ENCODE data around the gene DDC. TPM values are rescaled to one million over a fixed set of nuclear protein-coding genes. Genes with fewer than 3 reads are reported as not detected.

Gene DDC
- total RNA-seq, 1 donor from 2014 or later, result not detected

- Mint-ChIP-seq H3K27ac (no peak overlapping the region), H3K27me3 (ENCODE audit: low read depth) (peaks cover 21% of the 10 kb centered on the region), H3K4me1 (no peaks in the 10 kb centered on the region), H3K4me3 (no peak overlapping the region), H3K9me3 (peaks cover 11% of the 10 kb centered on the region), H3K36me3 (no peaks in the 10 kb centered on the region)
- TF ChIP-seq, protein P1, sequence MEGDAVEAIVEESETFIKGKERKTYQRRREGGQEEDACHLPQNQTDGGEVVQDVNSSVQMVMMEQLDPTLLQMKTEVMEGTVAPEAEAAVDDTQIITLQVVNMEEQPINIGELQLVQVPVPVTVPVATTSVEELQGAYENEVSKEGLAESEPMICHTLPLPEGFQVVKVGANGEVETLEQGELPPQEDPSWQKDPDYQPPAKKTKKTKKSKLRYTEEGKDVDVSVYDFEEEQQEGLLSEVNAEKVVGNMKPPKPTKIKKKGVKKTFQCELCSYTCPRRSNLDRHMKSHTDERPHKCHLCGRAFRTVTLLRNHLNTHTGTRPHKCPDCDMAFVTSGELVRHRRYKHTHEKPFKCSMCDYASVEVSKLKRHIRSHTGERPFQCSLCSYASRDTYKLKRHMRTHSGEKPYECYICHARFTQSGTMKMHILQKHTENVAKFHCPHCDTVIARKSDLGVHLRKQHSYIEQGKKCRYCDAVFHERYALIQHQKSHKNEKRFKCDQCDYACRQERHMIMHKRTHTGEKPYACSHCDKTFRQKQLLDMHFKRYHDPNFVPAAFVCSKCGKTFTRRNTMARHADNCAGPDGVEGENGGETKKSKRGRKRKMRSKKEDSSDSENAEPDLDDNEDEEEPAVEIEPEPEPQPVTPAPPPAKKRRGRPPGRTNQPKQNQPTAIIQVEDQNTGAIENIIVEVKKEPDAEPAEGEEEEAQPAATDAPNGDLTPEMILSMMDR (IDR thresholded peaks at IDR 0.05; ENCODE audit: unreplicated experiment), result no peak
- DNase-seq (ENCODE audit: low spot score in 2 of 2, unreplicated experiment in 2 of 2), result no peak
These were observed 109.5 kb downstream of the DDC start for GRCh38 chr7:50455658-50456057.

DNA sequence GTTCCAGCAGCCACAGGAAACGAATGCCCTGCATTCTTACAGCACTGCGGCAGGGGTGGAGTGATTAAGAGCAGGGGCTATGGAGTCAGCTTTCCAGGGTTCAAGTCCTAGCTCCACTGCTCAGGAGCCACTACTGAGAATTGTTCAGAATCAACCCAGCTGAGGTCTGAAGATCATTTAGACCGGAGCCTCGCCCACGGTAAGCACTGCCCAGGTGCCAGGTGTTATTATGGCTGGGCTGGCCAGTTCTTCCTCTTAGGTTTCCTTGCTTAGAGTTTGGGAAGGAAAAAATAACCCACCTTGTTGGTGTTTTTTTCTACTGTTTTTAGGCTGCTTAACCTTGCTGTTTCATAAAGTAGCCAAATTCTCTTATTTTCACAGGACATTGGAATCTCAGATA lies 110.2 kb downstream of the DDC start:
- no peak overlapping the region for H3K4me3 Mint-ChIP-seq
- DNase-seq (ENCODE audit: low spot score in 2 of 2, unreplicated experiment in 2 of 2), result no peak
- peaks cover 21% of the 10 kb centered on the region for H3K27me3 Mint-ChIP-seq (ENCODE audit: low read depth)
- H3K9me3 Mint-ChIP-seq, result peaks cover 11% of the 10 kb centered on the region
- TF ChIP-seq, protein P1 (IDR thresholded peaks at IDR 0.05; ENCODE audit: unreplicated experiment), result no peak
- no peak overlapping the region for H3K27ac Mint-ChIP-seq
- peaks cover 3% of the 10 kb centered on the region for H3K4me1 Mint-ChIP-seq
- no peaks in the 10 kb centered on the region for H3K36me3 Mint-ChIP-seq

DNA sequence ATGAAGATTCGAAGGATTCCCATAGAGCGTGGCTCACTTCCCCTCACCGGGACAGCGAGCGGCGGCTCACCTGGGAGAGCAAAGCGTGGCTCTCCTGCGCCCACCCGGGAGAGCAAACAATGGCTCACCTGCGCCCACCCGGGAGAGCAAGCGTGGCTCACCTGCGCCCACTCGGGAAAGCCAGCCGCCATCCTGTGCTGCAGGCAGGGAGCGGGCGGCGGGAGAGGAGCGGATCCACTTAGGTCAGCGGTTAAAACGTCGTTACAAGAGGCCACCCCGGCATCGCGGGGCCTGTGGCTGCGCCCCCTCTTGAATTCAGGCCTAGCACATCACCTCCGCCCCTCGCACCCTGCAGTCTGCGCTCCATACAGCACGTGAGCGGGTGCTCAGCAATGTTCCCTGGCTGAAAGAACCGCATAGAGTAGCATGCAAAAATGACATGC lies 114.6 kb downstream of the DDC start:
- Mint-ChIP-seq H3K9me3 (no peaks in the 10 kb centered on the region), H3K27ac (peak overlapping the region; percentile 64), H3K27me3 (ENCODE audit: low read depth) (peaks cover 14% of the 10 kb centered on the region)

GRCh38 chr7:50449881-50450589 lies 115.2 kb downstream of the DDC start, which contains the start of gene FIGNL1:
FIGNL1 (minus strand) TSS chr7:50450350; CDS start chr7:50447287, 3,063 bp downstream.
- TF ChIP-seq, protein P1 (IDR thresholded peaks at IDR 0.05; ENCODE audit: unreplicated experiment), result no peak
- Mint-ChIP-seq H3K9me3 (no peaks in the 10 kb centered on the region), H3K4me3 (peak within 1 kb of the TSS; percentile 82), H3K36me3 (peaks cover 17% of the 10 kb centered on the region), H3K27ac (peak within 1 kb of the TSS; percentile 64), H3K27me3 (ENCODE audit: low read depth) (peaks cover 10% of the 10 kb centered on the region), H3K4me1 (peaks cover 13% of the 10 kb centered on the region)
- DNase-seq (ENCODE audit: low spot score in 2 of 2, unreplicated experiment in 2 of 2), result peak; percentile 38 to 63

More for the DNA sequence above, 114.6 kb downstream of the DDC start:
- TF ChIP-seq, protein P1 (IDR thresholded peaks at IDR 0.05; ENCODE audit: unreplicated experiment), result no peak
- DNase-seq (ENCODE audit: low spot score in 2 of 2, unreplicated experiment in 2 of 2), result no peak
- H3K4me3 Mint-ChIP-seq, result peak overlapping the region; percentile 82
- H3K4me1 Mint-ChIP-seq, result peaks cover 13% of the 10 kb centered on the region
- peaks cover 13% of the 10 kb centered on the region for H3K36me3 Mint-ChIP-seq

DNA sequence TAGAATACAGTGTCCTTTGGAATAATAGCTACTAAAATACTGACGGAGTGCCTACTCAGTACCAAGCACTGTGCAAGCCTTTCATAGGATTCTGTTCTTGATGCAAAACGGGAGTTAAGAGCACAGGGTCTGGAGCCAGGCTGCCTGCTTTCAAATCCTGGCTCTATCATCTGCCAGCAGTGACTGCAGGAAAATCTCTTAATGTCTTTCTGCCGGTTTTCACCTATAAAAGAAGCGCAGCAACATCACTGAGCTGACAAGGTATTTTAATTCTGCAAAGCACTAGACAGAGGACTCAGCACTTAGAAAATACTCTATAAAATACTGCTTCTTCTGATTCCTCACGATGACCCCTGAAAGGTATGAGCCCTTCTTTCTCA lies 115.7 kb downstream of the DDC start:
- Mint-ChIP-seq H3K36me3 (peaks cover 17% of the 10 kb centered on the region), H3K27me3 (ENCODE audit: low read depth) (peaks cover 10% of the 10 kb centered on the region), H3K4me3 (peak overlapping the region; percentile 82), H3K4me1 (peaks cover 13% of the 10 kb centered on the region), H3K9me3 (no peaks in the 10 kb centered on the region), H3K27ac (no peak overlapping the region)
- DNase-seq (ENCODE audit: low spot score in 2 of 2, unreplicated experiment in 2 of 2), result no peak
- TF ChIP-seq, protein P1 (IDR thresholded peaks at IDR 0.05; ENCODE audit: unreplicated experiment), result no peak
